SK-N-SH treated with all-trans-retinoic acid at 6 μM for 48 hours (cell line): ENCODE measurements around the gene HYAL4.

Source experiments
- CSDC2 ChIP-seq: fragments of 250-450 bp; sonication (Bioruptor Pico); IDR thresholded peaks from 2 replicates; pipeline ENCODE4 v1.5.0; 2020; ENCODE audit warnings: mild to moderate bottlenecking, moderate library complexity
- ESRRG ChIP-seq: fragments of 250-450 bp; sonication (Bioruptor Pico); IDR thresholded peaks from 2 replicates; pipeline ENCODE4 v1.6.1; 2021; ENCODE audit warnings: mild to moderate bottlenecking
- ISL1 ChIP-seq: fragments of 250-450 bp; sonication (Bioruptor Pico); IDR thresholded peaks from 2 replicates; pipeline ENCODE4 v2.1.2; 2022; ENCODE audit warnings: mild to moderate bottlenecking, moderate library complexity
- RARB ChIP-seq: fragments of 250-450 bp; sonication (Bioruptor Pico); IDR thresholded peaks from 2 replicates; pipeline ENCODE4 v1.8.0; 2021; ENCODE audit warnings: mild to moderate bottlenecking, moderate library complexity
- SNAI2 ChIP-seq: fragments of 250-450 bp; sonication (Bioruptor Pico); IDR thresholded peaks from 2 replicates; pipeline ENCODE4 v1.5.0; 2020; ENCODE audit warnings: mild to moderate bottlenecking, moderate library complexity
- ZNF70 ChIP-seq: fragments of 450-650 bp; formaldehyde crosslinking; IDR thresholded peaks from 2 replicates; pipeline ENCODE4 v1.5.0; 2020; ENCODE audit warnings: mild to moderate bottlenecking, moderate library complexity
- TF ChIP-seq, protein P1 (sequence below): fragments of 250-450 bp; sonication (Bioruptor Pico); IDR thresholded peaks from 2 replicates; pipeline ENCODE4 v1.8.0; 2020; ENCODE audit warnings: mild to moderate bottlenecking, moderate library complexity, borderline replicate concordance
- TF ChIP-seq, protein P2 (sequence below): fragments of 250-450 bp; sonication (Bioruptor Pico); IDR thresholded peaks from 2 replicates; pipeline ENCODE4 v1.5.0; 2020; ENCODE audit warnings: mild to moderate bottlenecking, moderate library complexity

DNA sequence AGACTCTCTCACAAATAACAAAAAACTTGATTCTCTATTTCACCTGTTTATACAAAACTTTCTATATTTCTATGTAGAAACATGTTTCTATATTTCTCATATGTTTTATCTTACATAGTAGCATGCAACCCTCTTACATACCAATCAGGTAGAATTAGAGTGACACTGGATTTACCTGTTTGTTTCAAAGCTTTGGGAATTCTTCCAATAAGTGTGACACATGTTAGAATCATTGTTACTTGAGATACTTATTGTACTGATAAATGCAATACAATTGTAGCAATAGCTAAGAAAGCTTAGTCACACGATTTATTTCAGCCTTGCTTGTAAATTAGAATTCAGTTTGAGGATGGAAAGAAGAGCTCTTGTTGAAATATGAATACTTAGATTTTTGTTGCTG lies 4.9 kb downstream of the HYAL4 start:
- TF ChIP-seq RARB: no peak
- no peak for TF ChIP-seq SNAI2
- TF ChIP-seq CSDC2 (CRISPR knock-in tag): no peak
- no peak for TF ChIP-seq ZNF70 (CRISPR knock-in tag)
- TF ChIP-seq ESRRG (CRISPR knock-in tag): no peak
- TF ChIP-seq, protein P1, sequence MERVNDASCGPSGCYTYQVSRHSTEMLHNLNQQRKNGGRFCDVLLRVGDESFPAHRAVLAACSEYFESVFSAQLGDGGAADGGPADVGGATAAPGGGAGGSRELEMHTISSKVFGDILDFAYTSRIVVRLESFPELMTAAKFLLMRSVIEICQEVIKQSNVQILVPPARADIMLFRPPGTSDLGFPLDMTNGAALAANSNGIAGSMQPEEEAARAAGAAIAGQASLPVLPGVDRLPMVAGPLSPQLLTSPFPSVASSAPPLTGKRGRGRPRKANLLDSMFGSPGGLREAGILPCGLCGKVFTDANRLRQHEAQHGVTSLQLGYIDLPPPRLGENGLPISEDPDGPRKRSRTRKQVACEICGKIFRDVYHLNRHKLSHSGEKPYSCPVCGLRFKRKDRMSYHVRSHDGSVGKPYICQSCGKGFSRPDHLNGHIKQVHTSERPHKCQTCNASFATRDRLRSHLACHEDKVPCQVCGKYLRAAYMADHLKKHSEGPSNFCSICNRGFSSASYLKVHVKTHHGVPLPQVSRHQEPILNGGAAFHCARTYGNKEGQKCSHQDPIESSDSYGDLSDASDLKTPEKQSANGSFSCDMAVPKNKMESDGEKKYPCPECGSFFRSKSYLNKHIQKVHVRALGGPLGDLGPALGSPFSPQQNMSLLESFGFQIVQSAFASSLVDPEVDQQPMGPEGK (CRISPR knock-in tag): no peak
- TF ChIP-seq, protein P2, sequence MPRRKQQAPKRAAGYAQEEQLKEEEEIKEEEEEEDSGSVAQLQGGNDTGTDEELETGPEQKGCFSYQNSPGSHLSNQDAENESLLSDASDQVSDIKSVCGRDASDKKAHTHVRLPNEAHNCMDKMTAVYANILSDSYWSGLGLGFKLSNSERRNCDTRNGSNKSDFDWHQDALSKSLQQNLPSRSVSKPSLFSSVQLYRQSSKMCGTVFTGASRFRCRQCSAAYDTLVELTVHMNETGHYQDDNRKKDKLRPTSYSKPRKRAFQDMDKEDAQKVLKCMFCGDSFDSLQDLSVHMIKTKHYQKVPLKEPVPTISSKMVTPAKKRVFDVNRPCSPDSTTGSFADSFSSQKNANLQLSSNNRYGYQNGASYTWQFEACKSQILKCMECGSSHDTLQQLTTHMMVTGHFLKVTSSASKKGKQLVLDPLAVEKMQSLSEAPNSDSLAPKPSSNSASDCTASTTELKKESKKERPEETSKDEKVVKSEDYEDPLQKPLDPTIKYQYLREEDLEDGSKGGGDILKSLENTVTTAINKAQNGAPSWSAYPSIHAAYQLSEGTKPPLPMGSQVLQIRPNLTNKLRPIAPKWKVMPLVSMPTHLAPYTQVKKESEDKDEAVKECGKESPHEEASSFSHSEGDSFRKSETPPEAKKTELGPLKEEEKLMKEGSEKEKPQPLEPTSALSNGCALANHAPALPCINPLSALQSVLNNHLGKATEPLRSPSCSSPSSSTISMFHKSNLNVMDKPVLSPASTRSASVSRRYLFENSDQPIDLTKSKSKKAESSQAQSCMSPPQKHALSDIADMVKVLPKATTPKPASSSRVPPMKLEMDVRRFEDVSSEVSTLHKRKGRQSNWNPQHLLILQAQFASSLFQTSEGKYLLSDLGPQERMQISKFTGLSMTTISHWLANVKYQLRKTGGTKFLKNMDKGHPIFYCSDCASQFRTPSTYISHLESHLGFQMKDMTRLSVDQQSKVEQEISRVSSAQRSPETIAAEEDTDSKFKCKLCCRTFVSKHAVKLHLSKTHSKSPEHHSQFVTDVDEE (CRISPR knock-in tag): no peak
- no peak for TF ChIP-seq ISL1 (CRISPR knock-in tag)
